Activated T-helper 1 cell treated with anti-CD3 and anti-CD28 coated beads, Interleukin-2, amount 50 U/mL, for 16 hours (primary cell): ENCODE measurements around the gene PDHB.

Experiments
- DNase-seq, 2 donors: peaks; one replicate each; pipeline ENCODE4 v3.0.0-alpha.2; 2020; ENCODE audit warnings: low read depth in 1 of 2, low spot score in 1 of 2

PDHB gene

GRCh38 chr3:58404396-58404795, 29.2 kb downstream of the PDHB start:
- DNase-seq = no peak

- DNase-seq = no peak
Measured at GRCh38 chr3:58403513-58404109, 30.0 kb downstream of the PDHB start.

GRCh38 chr3:58398669-58399333, 34.8 kb downstream of the PDHB start:
- DNase-seq = no peak

- DNase-seq = no peak
Measured at GRCh38 chr3:58394339-58394738, 39.3 kb downstream of the PDHB start.

- no peak for DNase-seq
Measured at GRCh38 chr3:58392181-58392580, 41.5 kb downstream of the PDHB start.

GRCh38 chr3:58391156-58391865, 42.3 kb downstream of the PDHB start:
- no peak for DNase-seq

- no peak for DNase-seq
Measured at GRCh38 chr3:58388550-58389091, 45.0 kb downstream of the PDHB start.

- no peak for DNase-seq
Measured at GRCh38 chr3:58387650-58388546, 45.7 kb downstream of the PDHB start.

GRCh38 chr3:58386626-58387365, 46.8 kb downstream of the PDHB start:
- DNase-seq = no peak

- DNase-seq = no peak
Measured at GRCh38 chr3:58384381-58385090, 49.1 kb downstream of the PDHB start.

GRCh38 chr3:58383904-58384303, 49.7 kb downstream of the PDHB start:
- no peak for DNase-seq

- no peak for DNase-seq
Measured at GRCh38 chr3:58383476-58383875, 50.2 kb downstream of the PDHB start.

- DNase-seq = no peak
Measured at GRCh38 chr3:58379351-58380073, 54.1 kb downstream of the PDHB start.

- no peak for DNase-seq
Measured at GRCh38 chr3:58377750-58378149, 55.9 kb downstream of the PDHB start.
